ENCODE results near the gene SDF4. TPM values are rescaled to one million over a fixed set of nuclear protein-coding genes. Genes with fewer than 3 reads are reported as not detected.

SDF4 gene
- total and polyA plus RNA-seq, 2 donors (not counting 1 experiment from before 2014, with no cell fraction given): 100 to 143 TPM

DNA sequence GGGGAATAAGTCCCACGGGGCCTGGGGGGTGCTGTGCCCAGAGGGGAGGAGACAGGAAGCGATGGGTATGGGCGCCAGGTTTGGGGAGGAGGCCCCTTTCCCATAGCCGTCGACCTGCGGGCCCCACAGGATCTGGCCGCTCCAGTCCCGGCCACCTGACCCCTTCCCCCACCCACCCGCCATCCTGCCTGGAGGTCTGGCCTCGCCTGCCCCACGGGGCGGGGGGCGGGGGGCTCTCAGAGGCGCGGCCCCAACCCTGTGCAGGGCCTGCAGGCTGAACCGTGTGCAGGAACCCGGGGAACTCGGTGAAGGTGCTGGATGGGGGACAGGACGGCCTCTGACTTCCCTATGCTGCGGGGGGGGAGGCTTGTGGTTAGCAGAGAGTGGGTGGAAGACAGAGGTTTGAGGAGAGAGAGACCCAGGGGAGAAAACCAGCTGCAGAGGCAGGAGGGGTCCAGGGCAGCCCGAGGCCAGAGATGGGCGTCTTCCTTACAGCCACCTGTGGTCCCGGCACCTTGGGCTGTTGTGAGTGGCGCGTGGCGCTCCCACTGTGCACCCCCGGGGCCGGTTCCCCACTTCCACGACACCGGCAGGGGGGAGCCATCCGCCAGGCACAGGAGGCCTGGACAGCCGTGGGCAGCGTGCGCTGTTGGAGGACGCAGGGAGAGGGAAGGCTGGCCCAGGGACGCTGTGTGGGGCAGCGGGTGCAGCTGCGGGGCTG is 22.9 kb downstream of the SDF4 start:
- Histone ChIP-seq H3K4me2 (replicated peaks; ENCODE audit: low read depth, low read length, poor library complexity, severe bottlenecking) (peak overlapping the region; percentile 97), H3K4me1 (ENCODE audit: control insufficient read depth in 2 of 2, insufficient read depth in 2 of 2, low read length in 2 of 2) (peaks cover 63 to 73% of the 10 kb centered on the region in 2 donors), H2AFZ (ENCODE audit: insufficient read depth, low read depth, low read length, poor library complexity, severe bottlenecking) (peak overlapping the region; percentile 58), H3K9me3 (ENCODE audit: control extremely low read depth in 1 of 3, control insufficient read depth in 2 of 3, insufficient read depth in 1 of 3, low read length in 2 of 3) (peaks cover 0 to 25% (median 0%) of the 10 kb centered on the region in 3 donors), H3K79me2 (ENCODE audit: control insufficient read depth, insufficient read depth, low read length) (no peaks in the 10 kb centered on the region), H3K9ac (ENCODE audit: low read length) (peak overlapping the region; percentile 52), H3K36me3 (replicated peaks in 1 of 2; ENCODE audit: control extremely low read depth in 1 of 2, control insufficient read depth in 1 of 2, extremely low read depth in 1 of 2, insufficient read depth in 2 of 2, low read length in 1 of 2) (no peaks in the 10 kb centered on the region), H4K20me1 (ENCODE audit: control insufficient read depth, insufficient read depth, low read length, poor library complexity, severe bottlenecking) (no peaks in the 10 kb centered on the region), H3K27me3 (replicated peaks in 1 of 4; ENCODE audit: control extremely low read depth in 1 of 4, control insufficient read depth in 3 of 4, insufficient read depth in 4 of 4, low read length in 3 of 4) (peaks cover 0 to 55% (median 17%) of the 10 kb centered on the region in 4 experiments), H3K27ac (ENCODE audit: low read length in 2 of 2) (no peak overlapping the region), H3K4me3 (ENCODE audit: control extremely low read depth in 1 of 5, extremely low read depth in 1 of 5, insufficient read depth in 1 of 5, low read depth in 2 of 5, low read length in 4 of 5) (peak overlapping the region in 3 of 5 experiments; percentile 15 to 35 (median 32))
- ChIA-PET POLR2A (interaction anchor here (0.6 to 1.4 kb wide), 5 partner anchors 29 to 92 kb away, joined by 3 to 7 read pairs (median 4); no protein-coding TSS in a partner anchor), CTCF (interaction anchor here (1.2 to 4.9 kb wide), 3 partner anchors 42 to 87 kb away, joined by 3 to 39 read pairs (median 6); no protein-coding TSS in a partner anchor)
- Mint-ChIP-seq H3K9me3 (ENCODE audit: insufficient read depth) (no peaks in the 10 kb centered on the region), H3K4me1 (peaks cover 31% of the 10 kb centered on the region), H3K27ac (peak overlapping the region; percentile 83), H3K27me3 (peaks cover 9% of the 10 kb centered on the region), H3K4me3 (peak overlapping the region; percentile 91)
- DNase-seq (peak; percentile 71), ATAC-seq (ENCODE audit: low read depth) (peak; percentile 28)
- intact Hi-C loops (cut with micrococcal nuclease): loop anchor here (1.0 to 10.0 kb wide), 5 partner anchors 24 to 174 kb away; partner anchors contain the start of genes B3GALT6, SDF4 and TTLL10
- WGBS (ENCODE audit: insufficient coverage): 13% methylated on average over 25 of the region's 38 CpGs
- no peak for TF ChIP-seq EZH2 (IDR thresholded peaks at IDR 0.05; ENCODE audit: borderline replicate concordance, insufficient read depth, low read depth, low read length, poor library complexity, severe bottlenecking)
- TF ChIP-seq, protein P1, sequence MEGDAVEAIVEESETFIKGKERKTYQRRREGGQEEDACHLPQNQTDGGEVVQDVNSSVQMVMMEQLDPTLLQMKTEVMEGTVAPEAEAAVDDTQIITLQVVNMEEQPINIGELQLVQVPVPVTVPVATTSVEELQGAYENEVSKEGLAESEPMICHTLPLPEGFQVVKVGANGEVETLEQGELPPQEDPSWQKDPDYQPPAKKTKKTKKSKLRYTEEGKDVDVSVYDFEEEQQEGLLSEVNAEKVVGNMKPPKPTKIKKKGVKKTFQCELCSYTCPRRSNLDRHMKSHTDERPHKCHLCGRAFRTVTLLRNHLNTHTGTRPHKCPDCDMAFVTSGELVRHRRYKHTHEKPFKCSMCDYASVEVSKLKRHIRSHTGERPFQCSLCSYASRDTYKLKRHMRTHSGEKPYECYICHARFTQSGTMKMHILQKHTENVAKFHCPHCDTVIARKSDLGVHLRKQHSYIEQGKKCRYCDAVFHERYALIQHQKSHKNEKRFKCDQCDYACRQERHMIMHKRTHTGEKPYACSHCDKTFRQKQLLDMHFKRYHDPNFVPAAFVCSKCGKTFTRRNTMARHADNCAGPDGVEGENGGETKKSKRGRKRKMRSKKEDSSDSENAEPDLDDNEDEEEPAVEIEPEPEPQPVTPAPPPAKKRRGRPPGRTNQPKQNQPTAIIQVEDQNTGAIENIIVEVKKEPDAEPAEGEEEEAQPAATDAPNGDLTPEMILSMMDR (IDR thresholded peaks at IDR 0.05): no peak

GRCh38 chr1:1207571-1207892 is 24.3 kb downstream of the SDF4 start:
- no peak overlapping the region for H3K27ac ChIP-seq (ENCODE audit: low read length in 2 of 2)
- ChIA-PET POLR2A (interaction anchor here (1.0 to 1.4 kb wide), 2 partner anchors 71 to 90 kb away, joined by 3 to 4 read pairs; no protein-coding TSS in a partner anchor), CTCF (interaction anchor here (0.7 to 4.9 kb wide), 5 partner anchors 37 to 85 kb away, joined by 3 to 39 read pairs (median 3); no protein-coding TSS in a partner anchor)
- H3K27me3 ChIP-seq (replicated peaks in 1 of 4; ENCODE audit: control extremely low read depth in 1 of 4, control insufficient read depth in 3 of 4, insufficient read depth in 4 of 4, low read length in 3 of 4): peaks cover 0 to 46% (median 15%) of the 10 kb centered on the region in 4 experiments
- 49% methylated on average over 11 of the region's 11 CpGs for WGBS (ENCODE audit: insufficient coverage)
- H3K4me3 ChIP-seq (ENCODE audit: control extremely low read depth in 1 of 5, extremely low read depth in 1 of 5, insufficient read depth in 1 of 5, low read depth in 2 of 5, low read length in 4 of 5): no peak overlapping the region
- H3K4me1 Mint-ChIP-seq: peaks cover 29% of the 10 kb centered on the region
- H3K9ac ChIP-seq (ENCODE audit: low read length): no peak overlapping the region
- H4K20me1 ChIP-seq (ENCODE audit: control insufficient read depth, insufficient read depth, low read length, poor library complexity, severe bottlenecking): no peaks in the 10 kb centered on the region
- DNase-seq: peak; percentile 13
- H3K27ac Mint-ChIP-seq: no peak overlapping the region
- no peak for ATAC-seq (ENCODE audit: low read depth)
- TF ChIP-seq, protein P1 (IDR thresholded peaks at IDR 0.05): no peak
- no peak for TF ChIP-seq EZH2 (IDR thresholded peaks at IDR 0.05; ENCODE audit: borderline replicate concordance, insufficient read depth, low read depth, low read length, poor library complexity, severe bottlenecking)
- H3K9me3 Mint-ChIP-seq (ENCODE audit: insufficient read depth): no peaks in the 10 kb centered on the region
- peaks cover 9% of the 10 kb centered on the region for H3K27me3 Mint-ChIP-seq
- peaks cover 0 to 19% (median 0%) of the 10 kb centered on the region in 3 donors for H3K9me3 ChIP-seq (ENCODE audit: control extremely low read depth in 1 of 3, control insufficient read depth in 2 of 3, insufficient read depth in 1 of 3, low read length in 2 of 3)
- peak overlapping the region; percentile 97 for H3K4me2 ChIP-seq (replicated peaks; ENCODE audit: low read depth, low read length, poor library complexity, severe bottlenecking)
- H3K4me3 Mint-ChIP-seq: peak overlapping the region; percentile 91
- peaks cover 50 to 60% of the 10 kb centered on the region in 2 donors for H3K4me1 ChIP-seq (ENCODE audit: control insufficient read depth in 2 of 2, insufficient read depth in 2 of 2, low read length in 2 of 2)
- no peaks in the 10 kb centered on the region for H3K79me2 ChIP-seq (ENCODE audit: control insufficient read depth, insufficient read depth, low read length)
- intact Hi-C loops (cut with micrococcal nuclease): loop anchor here (5.0 to 10.0 kb wide), 2 partner anchors 50 to 173 kb away; no protein-coding TSS in a partner anchor
- no peak overlapping the region for H2AFZ ChIP-seq (ENCODE audit: insufficient read depth, low read depth, low read length, poor library complexity, severe bottlenecking)
- no peaks in the 10 kb centered on the region for H3K36me3 ChIP-seq (replicated peaks in 1 of 2; ENCODE audit: control extremely low read depth in 1 of 2, control insufficient read depth in 1 of 2, extremely low read depth in 1 of 2, insufficient read depth in 2 of 2, low read length in 1 of 2)

All from B cell (primary cell).